Psoas muscle (tissue), 8 donors: Measurements from ENCODE around the gene AMN. TPM values are rescaled to one million over a fixed set of nuclear protein-coding genes. Genes with fewer than 3 reads are reported as not detected.

ENCODE experiments used
- ATAC-seq, 4 donors: fragments of 200-7000 bp; cut with Tn5 transposase; one replicate each; pipeline ENCODE4 v1.9.1; 2020; ENCODE audit warnings: moderate library complexity in 3 of 4, mild to moderate bottlenecking in 2 of 4
- DNase-seq, 2 donors: peaks; one replicate each; pipeline ENCODE4 v3.0.0-alpha.2; 2020
- H3K27ac ChIP-seq: fragments of 200-600 bp; one replicate; pipeline ENCODE4 v1.8.0; 2022
- H3K27me3 ChIP-seq, 3 donors: fragments of 200-600 bp in 1 of 3; one replicate each; pipeline versions ENCODE4 v1.6.1 to v1.8.0; 2013 to 2022; ENCODE audit warnings: low read length in 2 of 3, mild to moderate bottlenecking in 2 of 3, moderate library complexity in 1 of 3; ENCODE audit not compliant: insufficient read depth in 3 of 3
- H3K36me3 ChIP-seq, 2 donors: fragments of 200-600 bp in 1 of 2; one replicate each; pipeline versions ENCODE4 v1.6.1 to v1.8.0; 2013 to 2022; ENCODE audit warnings: low read depth in 1 of 2, mild to moderate bottlenecking in 1 of 2, moderate library complexity in 1 of 2; ENCODE audit not compliant: insufficient read depth in 1 of 2
- H3K4me1 ChIP-seq: fragments of 200-600 bp; one replicate; pipeline ENCODE4 v1.8.0; 2022
- H3K4me3 ChIP-seq: fragments of 200-600 bp; one replicate; pipeline ENCODE4 v1.8.0; 2022; ENCODE audit warnings: mild to moderate bottlenecking
- H3K9me3 ChIP-seq: fragments of 200-600 bp; one replicate; pipeline ENCODE4 v1.8.0; 2022
- WGBS, 3 donors: extraction: QIAGEN DNeasy Blood & Tissue Kit; methylation state at CpG; one replicate each; pipeline versions ENCODE4 v1.1.6 to v1.1.7; 2013; 5-methylcytosine and 5-hydroxymethylcytosine counted together
- intact Hi-C, 2 donors: fragments of 100-400 bp; cut with DNase I; formaldehyde crosslinking; loops; one replicate each; pipeline versions ENCODE4 v1.11.0 to v1.14.2; 2022
- polyA plus RNA-seq, 3 donors: library from polyadenylated mRNA; stranded (reverse); fragments of 200-250 nt; gene quantifications; one replicate each; pipeline ENCODE4 v1.2.3, GENCODE V29; 2013
- total RNA-seq, 4 donors: library from RNA; stranded (reverse); fragmentation: NEBNext Ultra II Directional in 2 of 4; extraction: Animal tissue kit (Norgen Biotek cat#: 25700) in 2 of 4; gene quantifications; one replicate each; pipeline versions ENCODE4 v1.2.1 to v1.2.4, GENCODE V29; 2021 to 2023
- TF ChIP-seq, protein P1 (sequence below): fragments of 200-600 bp; IDR thresholded peaks from one replicate; pipeline ENCODE4 v1.8.0; 2022; ENCODE audit warnings: antibody characterized with exemption
- donor health status: healthy with polysubstance abuse.
- donor health status: DM: no; HTN: no; CAD: no; lungs with moderate emphysema.
- donor health status: Bipolar disorder and iron deficiency.
- donor health status: healthy.
- donor health status: DM: yes; HTN: yes; CAD: no.
- donor health status: DM: no; HTN: no; CAD: no.
- donor health status: DM: no; HTN: no; CAD: no.
- donor health status: DM: yes; HTN: yes; CAD: no.

Gene AMN
- total and polyA plus RNA-seq, 7 donors, result 0.18 to 0.19 (median 0.18) TPM; not detected in 4

DNA sequence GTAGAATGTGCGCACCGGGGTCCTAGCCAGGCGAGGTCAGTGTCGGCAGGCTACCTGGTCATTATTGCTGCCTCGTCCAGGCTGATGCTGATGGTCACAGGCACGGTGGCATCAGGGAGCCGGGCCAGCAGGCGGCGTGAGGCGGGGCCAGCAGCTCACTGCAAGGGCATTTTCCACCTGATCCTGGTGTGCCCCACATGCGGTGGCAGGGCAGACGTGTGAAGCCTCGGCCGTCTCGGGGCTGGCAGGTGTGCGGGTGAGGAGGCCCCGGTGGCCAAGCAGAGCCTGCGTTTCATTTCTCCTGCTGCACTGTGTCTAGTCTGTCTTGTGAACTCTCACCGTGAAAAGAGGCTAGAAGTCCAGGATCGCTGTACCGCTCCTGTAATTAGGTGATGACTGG lies 12.0 kb upstream of the AMN start:
- intact Hi-C loops, result loop anchor here (10.0 kb wide), 2 partner anchors 136 to 386 kb away; partner anchors contain the start of gene TRAF3 (in 1 of the 2)
- WGBS, 3 donors, result 87 to 89% (median 87%) methylated on average over 21 of the region's 21 CpGs
- Histone ChIP-seq H3K4me3 (no peak overlapping the region), H3K27me3 (no peaks in the 10 kb centered on the region), H3K9me3 (no peaks in the 10 kb centered on the region), H3K36me3 (peaks cover 0 to 17% of the 10 kb centered on the region in 2 donors), H3K4me1 (no peaks in the 10 kb centered on the region), H3K27ac (no peak overlapping the region)
- ATAC-seq, result no peak
- peak in 1 of 2 donors; percentile 43 for DNase-seq
- TF ChIP-seq, protein P1, sequence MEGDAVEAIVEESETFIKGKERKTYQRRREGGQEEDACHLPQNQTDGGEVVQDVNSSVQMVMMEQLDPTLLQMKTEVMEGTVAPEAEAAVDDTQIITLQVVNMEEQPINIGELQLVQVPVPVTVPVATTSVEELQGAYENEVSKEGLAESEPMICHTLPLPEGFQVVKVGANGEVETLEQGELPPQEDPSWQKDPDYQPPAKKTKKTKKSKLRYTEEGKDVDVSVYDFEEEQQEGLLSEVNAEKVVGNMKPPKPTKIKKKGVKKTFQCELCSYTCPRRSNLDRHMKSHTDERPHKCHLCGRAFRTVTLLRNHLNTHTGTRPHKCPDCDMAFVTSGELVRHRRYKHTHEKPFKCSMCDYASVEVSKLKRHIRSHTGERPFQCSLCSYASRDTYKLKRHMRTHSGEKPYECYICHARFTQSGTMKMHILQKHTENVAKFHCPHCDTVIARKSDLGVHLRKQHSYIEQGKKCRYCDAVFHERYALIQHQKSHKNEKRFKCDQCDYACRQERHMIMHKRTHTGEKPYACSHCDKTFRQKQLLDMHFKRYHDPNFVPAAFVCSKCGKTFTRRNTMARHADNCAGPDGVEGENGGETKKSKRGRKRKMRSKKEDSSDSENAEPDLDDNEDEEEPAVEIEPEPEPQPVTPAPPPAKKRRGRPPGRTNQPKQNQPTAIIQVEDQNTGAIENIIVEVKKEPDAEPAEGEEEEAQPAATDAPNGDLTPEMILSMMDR, result no peak

DNA sequence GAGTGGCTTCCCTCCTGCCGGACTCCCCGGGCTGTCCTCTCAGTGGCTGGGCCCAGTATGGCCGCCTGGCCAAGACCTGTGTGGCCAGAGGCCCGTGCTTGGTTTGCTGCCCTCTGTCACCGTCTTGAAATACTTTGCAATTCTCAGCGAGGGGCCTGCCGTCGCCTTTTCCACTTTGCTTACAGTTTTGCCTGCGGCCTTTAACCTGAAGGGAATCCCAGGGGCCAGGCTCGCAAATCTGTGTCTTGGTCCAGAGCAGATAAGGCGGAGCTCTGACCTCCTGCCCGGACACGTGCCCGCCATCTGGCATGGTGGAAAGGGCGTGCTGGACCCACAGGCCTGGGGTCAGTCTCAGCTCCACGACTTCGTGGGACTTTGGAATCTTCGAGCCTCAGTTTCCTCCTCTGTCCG lies 10.9 kb upstream of the AMN start:
- H3K4me3 ChIP-seq, result no peak overlapping the region
- H3K9me3 ChIP-seq, result no peaks in the 10 kb centered on the region
- DNase-seq (peak in 1 of 2 donors; percentile 53), ATAC-seq (no peak)
- TF ChIP-seq, protein P1, result no peak
- H3K36me3 ChIP-seq, result peaks cover 0 to 7% of the 10 kb centered on the region in 2 donors
- no peak overlapping the region for H3K27ac ChIP-seq
- no peaks in the 10 kb centered on the region for H3K4me1 ChIP-seq
- 77 to 84% (median 77%) methylated on average over 19 of the region's 19 CpGs for WGBS, 3 donors
- intact Hi-C loops, result loop anchor here (10.0 kb wide), 2 partner anchors 137 to 387 kb away; partner anchors contain the start of gene TRAF3 (in 1 of the 2)
- no peaks in the 10 kb centered on the region for H3K27me3 ChIP-seq

DNA sequence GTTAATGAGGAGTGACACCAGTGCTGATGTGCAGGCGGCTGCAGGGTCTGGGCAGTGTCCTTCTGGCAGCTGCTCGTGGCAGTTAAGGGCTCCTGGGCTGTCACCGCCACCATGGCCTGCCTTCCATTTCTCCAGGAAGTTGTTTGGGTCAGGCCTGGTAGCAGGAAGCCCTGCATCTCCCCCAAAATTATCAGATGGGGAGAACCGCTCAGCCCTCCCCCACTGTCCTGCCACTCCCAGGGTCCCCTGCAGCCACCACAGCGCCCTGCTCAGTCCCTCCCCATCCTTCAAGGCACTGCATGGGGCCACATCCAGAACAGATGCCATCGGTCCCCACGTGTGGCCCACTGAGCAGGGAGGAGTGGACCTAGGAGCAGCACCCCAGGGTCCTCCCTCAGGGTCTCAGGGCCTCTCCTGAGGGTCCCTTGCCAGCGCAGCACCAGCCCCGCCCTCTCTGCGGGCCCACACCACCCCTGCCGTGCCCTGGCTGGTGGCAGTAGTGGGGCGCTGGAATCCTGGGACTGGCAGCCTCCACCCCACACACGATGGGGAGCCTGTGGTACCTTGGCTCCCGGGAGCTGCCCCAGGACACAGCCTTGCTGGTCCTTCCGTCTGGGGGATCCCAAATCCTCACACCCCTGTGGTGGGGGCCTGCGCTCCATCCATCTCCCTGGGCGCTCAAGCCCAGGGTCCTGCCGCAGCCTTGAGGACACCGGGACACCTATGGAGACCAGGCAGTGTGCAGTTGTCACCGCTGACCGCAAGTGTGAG lies 10.3 kb upstream of the AMN start:
- no peaks in the 10 kb centered on the region for H3K9me3 ChIP-seq
- TF ChIP-seq, protein P1, result no peak
- no peak overlapping the region for H3K27ac ChIP-seq
- H3K27me3 ChIP-seq, result no peaks in the 10 kb centered on the region
- WGBS, 3 donors, result 94 to 96% (median 94%) methylated on average over 21 of the region's 21 CpGs
- no peak overlapping the region for H3K4me3 ChIP-seq
- ATAC-seq (no peak), DNase-seq (peak in 1 of 2 donors; percentile 38)
- peaks cover 0 to under 1% of the 10 kb centered on the region in 2 donors for H3K36me3 ChIP-seq
- no peaks in the 10 kb centered on the region for H3K4me1 ChIP-seq
- intact Hi-C loops, result loop anchor here (10.0 kb wide), 2 partner anchors 137 to 387 kb away; partner anchors contain the start of gene TRAF3 (in 1 of the 2)

DNA sequence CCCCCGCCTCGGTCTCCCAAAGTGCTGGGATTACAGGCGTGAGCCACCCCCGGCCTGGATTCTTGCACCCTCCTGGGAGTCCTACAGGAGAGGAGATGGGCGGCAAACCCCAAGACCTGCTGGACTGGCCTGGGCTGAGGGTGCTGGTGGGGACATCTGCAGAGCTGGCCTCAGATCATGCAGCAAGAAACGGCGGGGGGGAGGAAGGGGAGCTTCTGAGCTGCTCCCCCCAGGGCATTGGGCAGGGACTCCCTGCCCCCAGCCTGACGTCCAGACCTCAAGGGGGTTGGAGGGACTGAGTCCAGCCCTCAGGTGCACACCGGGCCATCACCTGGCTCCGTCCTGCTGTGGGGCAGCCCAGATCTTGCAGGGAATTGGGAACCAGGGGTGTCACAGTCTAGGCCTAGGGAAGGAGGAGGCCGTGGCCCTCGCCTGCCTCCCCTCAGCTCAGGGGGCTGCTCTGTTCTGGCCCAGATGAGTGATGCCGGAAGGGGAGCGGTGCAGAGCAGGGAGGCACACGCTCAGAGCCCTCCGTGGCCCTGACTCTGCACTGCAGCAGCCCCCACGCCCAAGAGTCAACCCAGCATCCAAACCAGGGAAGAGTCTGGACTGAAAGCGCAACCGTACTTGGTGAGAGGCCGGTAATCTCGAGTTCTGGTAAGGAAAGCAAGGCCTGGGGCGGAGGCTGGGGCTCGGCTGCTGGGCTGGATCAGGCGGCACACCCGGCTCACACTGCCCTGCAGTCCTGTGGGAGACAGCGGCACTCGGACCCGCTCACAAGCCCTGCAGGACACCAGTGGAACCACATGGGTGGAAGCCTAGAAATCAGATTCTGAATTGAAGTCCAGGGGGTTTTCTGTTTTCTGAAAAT lies 8.9 kb upstream of the AMN start:
- no peak for ATAC-seq
- H3K4me3 ChIP-seq, result no peak overlapping the region
- intact Hi-C loops, result loop anchor here (10.0 kb wide), 2 partner anchors 139 to 389 kb away; partner anchors contain the start of gene TRAF3 (in 1 of the 2)
- H3K27ac ChIP-seq, result no peak overlapping the region
- H3K4me1 ChIP-seq, result no peaks in the 10 kb centered on the region
- 89 to 90% (median 90%) methylated on average over 28 of the region's 28 CpGs for WGBS, 3 donors
- no peaks in the 10 kb centered on the region for H3K27me3 ChIP-seq
- DNase-seq, result peak in 1 of 2 donors; percentile 15
- TF ChIP-seq, protein P1, result no peak
- no peaks in the 10 kb centered on the region for H3K9me3 ChIP-seq
- no peaks in the 10 kb centered on the region for H3K36me3 ChIP-seq
